ENCODE results near the gene OR5K4. TPM values are rescaled to one million over a fixed set of nuclear protein-coding genes. Genes with fewer than 3 reads are reported as not detected.

OR5K4 gene
- not detected for total RNA-seq

- no peak for TF ChIP-seq EP300 (IDR thresholded peaks at IDR 0.05)
- TF ChIP-seq CTCF (IDR thresholded peaks at IDR 0.05), result no peak
- no peak for TF ChIP-seq POLR2AphosphoS5 (IDR thresholded peaks at IDR 0.05)
- TF ChIP-seq POLR2A (IDR thresholded peaks at IDR 0.05; ENCODE audit: low read depth), result no peak
- WGBS, result 74% methylated on average over 2 of the region's 2 CpGs
- DNase-seq (ENCODE audit: extremely low spot score), result no peak
- Histone ChIP-seq H3K4me3 (no peak within 1 kb of the TSS), H3K27ac (replicated peaks in 1 of 4) (no peak within 1 kb of the TSS), H3K9me3 (peaks cover 0 to 4% (median 0%) of the 10 kb centered on the region in 4 donors), H3K27me3 (no peaks in the 10 kb centered on the region), H3K4me1 (no peaks in the 10 kb centered on the region), H3K36me3 (no peaks in the 10 kb centered on the region)
- intact Hi-C loops (cut with DNase I), result no loop called here
Observed at GRCh38 chr3:98353554-98353953, at the start of gene OR5K4. Gene OR5K4, plus strand, starts transcription at chr3:98353854. Its CDS starts 0 bp downstream, at chr3:98353854.

- Histone ChIP-seq H3K9me3 (no peaks in the 10 kb centered on the region), H3K4me1 (no peaks in the 10 kb centered on the region), H3K27ac (replicated peaks in 1 of 4) (no peak overlapping the region), H3K27me3 (no peaks in the 10 kb centered on the region), H3K4me3 (no peak overlapping the region), H3K36me3 (no peaks in the 10 kb centered on the region)
- DNase-seq (ENCODE audit: extremely low spot score), result no peak
- 78% methylated on average over 2 of the region's 2 CpGs for WGBS
- intact Hi-C loops (cut with DNase I), result no loop called here
- TF ChIP-seq POLR2A (IDR thresholded peaks at IDR 0.05; ENCODE audit: low read depth) (no peak), CTCF (IDR thresholded peaks at IDR 0.05) (no peak), EP300 (IDR thresholded peaks at IDR 0.05) (no peak), POLR2AphosphoS5 (IDR thresholded peaks at IDR 0.05) (no peak)
Observed at GRCh38 chr3:98322101-98322500, 31.6 kb upstream of the OR5K4 start.

GRCh38 chr3:98322686-98323085, 31.0 kb upstream of the OR5K4 start:
- TF ChIP-seq EP300 (IDR thresholded peaks at IDR 0.05), result no peak
- no peak for TF ChIP-seq POLR2A (IDR thresholded peaks at IDR 0.05; ENCODE audit: low read depth)
- no peak for TF ChIP-seq POLR2AphosphoS5 (IDR thresholded peaks at IDR 0.05)
- no peak for TF ChIP-seq CTCF (IDR thresholded peaks at IDR 0.05)
- 85% methylated on average over 2 of the region's 2 CpGs for WGBS
- intact Hi-C loops (cut with DNase I), result no loop called here

GRCh38 chr3:98323425-98323824, 30.2 kb upstream of the OR5K4 start:
- H3K9me3 ChIP-seq, result no peaks in the 10 kb centered on the region
- no peak overlapping the region for H3K4me3 ChIP-seq
- H3K4me1 ChIP-seq, result no peaks in the 10 kb centered on the region
- H3K27ac ChIP-seq (replicated peaks in 1 of 4), result no peak overlapping the region
- H3K27me3 ChIP-seq, result no peaks in the 10 kb centered on the region
- no peaks in the 10 kb centered on the region for H3K36me3 ChIP-seq
- intact Hi-C loops (cut with DNase I), result no loop called here
- TF ChIP-seq POLR2AphosphoS5 (IDR thresholded peaks at IDR 0.05) (no peak), POLR2A (IDR thresholded peaks at IDR 0.05; ENCODE audit: low read depth) (no peak)
- no peak for DNase-seq (ENCODE audit: extremely low spot score)

More at GRCh38 chr3:98322686-98323085, 31.0 kb upstream of the OR5K4 start:
- H3K9me3 ChIP-seq, result no peaks in the 10 kb centered on the region
- H3K27ac ChIP-seq (replicated peaks in 1 of 4), result no peak overlapping the region
- DNase-seq (ENCODE audit: extremely low spot score), result no peak
- H3K4me1 ChIP-seq, result no peaks in the 10 kb centered on the region
- H3K36me3 ChIP-seq, result no peaks in the 10 kb centered on the region
- no peaks in the 10 kb centered on the region for H3K27me3 ChIP-seq
- H3K4me3 ChIP-seq, result no peak overlapping the region

- H3K36me3 ChIP-seq, result no peaks in the 10 kb centered on the region
- intact Hi-C loops (cut with DNase I), result no loop called here
- no peak for DNase-seq (ENCODE audit: extremely low spot score)
- 84% methylated on average over 12 of the region's 12 CpGs for WGBS
- TF ChIP-seq CTCF (IDR thresholded peaks at IDR 0.05), result no peak
- TF ChIP-seq EP300 (IDR thresholded peaks at IDR 0.05), result no peak
- no peak for TF ChIP-seq POLR2AphosphoS5 (IDR thresholded peaks at IDR 0.05)
- no peak for TF ChIP-seq POLR2A (IDR thresholded peaks at IDR 0.05; ENCODE audit: low read depth)
- no peaks in the 10 kb centered on the region for H3K9me3 ChIP-seq
- no peaks in the 10 kb centered on the region for H3K4me1 ChIP-seq
- H3K27ac ChIP-seq (replicated peaks in 1 of 4), result no peak overlapping the region
- H3K27me3 ChIP-seq, result peaks cover 0 to 11% (median 0%) of the 10 kb centered on the region in 4 donors
- H3K4me3 ChIP-seq, result no peak overlapping the region
Observed at GRCh38 chr3:98325055-98325454, 28.6 kb upstream of the OR5K4 start.
